Measurements from ENCODE around the gene SKIL.

The SKIL gene

GRCh38 chr3:170350515-170351413 lies 6.8 kb upstream of the SKIL start:
- no peak for DNase-seq (ENCODE audit: low read depth in 2 of 2)

- DNase-seq (ENCODE audit: low read depth in 2 of 2): no peak
Observed at GRCh38 chr3:170352936-170353335, 4.6 kb upstream of the SKIL start.

DNA sequence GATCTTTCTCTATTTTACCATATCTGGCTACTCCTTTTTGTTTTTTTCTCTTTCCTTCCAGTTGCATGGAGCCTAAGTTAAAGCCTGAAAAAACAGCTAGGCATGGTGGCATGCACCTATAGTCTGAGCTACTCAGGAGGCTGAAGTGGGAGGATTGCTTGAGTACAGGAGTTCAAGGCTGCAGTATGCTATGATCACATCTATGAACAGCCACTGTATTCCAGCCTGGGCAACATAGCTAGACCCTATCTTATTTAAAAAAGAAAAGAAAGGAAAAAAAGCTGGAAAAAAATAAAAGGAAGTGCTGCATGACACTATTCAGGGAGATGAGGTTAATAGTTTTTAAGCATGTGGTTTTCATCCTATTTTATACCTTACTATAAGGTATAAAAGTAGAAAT lies 4.0 kb upstream of the SKIL start:
- DNase-seq (ENCODE audit: low read depth in 2 of 2): no peak

DNA sequence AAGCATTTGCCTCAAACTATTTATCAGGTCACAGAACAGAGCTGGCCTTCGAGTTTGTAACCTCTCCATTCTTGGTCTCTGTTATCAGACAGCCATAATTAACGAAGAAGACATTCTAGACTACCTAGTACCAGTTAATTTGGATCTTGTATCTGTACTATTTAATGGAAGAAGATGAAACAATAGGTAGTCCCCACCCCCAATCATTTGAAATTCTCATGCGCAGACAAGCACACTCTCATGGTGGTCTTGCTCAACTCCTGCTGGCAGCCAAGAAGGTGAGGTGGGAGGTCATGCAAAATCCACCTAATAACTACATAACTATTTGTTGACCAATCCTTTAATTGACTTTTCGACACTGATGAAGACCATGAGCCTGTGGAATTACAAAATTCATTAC lies 2.8 kb upstream of the SKIL start:
- no peak for DNase-seq (ENCODE audit: low read depth in 2 of 2)

GRCh38 chr3:170355738-170356595 lies 1.5 kb upstream of the SKIL start:
- peak in 1 of 2 donors; percentile 8 for DNase-seq (ENCODE audit: low read depth in 2 of 2)

GRCh38 chr3:170356596-170357175 lies 829 bp upstream of the SKIL start:
- peak in 1 of 2 donors; percentile 19 for DNase-seq (ENCODE audit: low read depth in 2 of 2)

GRCh38 chr3:170358042-170359010 lies 811 bp downstream of the SKIL start:
- DNase-seq (ENCODE audit: low read depth in 2 of 2): peak; percentile 71 to 75

DNA sequence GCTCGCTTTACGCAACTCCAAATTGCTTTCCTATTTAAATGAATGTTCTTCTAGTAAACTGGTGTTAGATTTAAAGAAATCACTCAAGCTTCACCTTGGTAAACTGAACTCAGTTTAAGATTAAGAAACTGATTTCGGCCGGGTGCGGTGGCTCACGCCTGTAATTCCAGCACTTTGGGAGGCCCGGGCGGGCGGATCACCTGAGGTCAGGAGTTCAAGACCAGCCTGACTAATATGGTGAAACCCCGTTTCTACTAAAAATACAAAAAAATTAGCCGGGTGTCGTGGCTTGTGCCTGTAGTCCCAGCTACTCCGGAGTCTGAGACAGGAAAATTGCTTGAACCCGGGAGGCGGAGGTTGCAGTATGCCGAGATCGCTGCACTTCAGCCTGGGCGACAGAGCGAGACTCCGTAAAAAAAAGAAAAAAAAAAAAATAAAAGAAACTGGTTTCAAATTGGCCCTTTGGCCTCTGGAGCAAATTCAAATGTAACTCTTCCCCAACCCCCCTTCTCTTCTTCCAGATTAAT lies 1.7 kb downstream of the SKIL start:
- no peak for DNase-seq (ENCODE audit: low read depth in 2 of 2)

- no peak for DNase-seq (ENCODE audit: low read depth in 2 of 2)
Observed at GRCh38 chr3:170360466-170360865, 3.0 kb downstream of the SKIL start.

DNA sequence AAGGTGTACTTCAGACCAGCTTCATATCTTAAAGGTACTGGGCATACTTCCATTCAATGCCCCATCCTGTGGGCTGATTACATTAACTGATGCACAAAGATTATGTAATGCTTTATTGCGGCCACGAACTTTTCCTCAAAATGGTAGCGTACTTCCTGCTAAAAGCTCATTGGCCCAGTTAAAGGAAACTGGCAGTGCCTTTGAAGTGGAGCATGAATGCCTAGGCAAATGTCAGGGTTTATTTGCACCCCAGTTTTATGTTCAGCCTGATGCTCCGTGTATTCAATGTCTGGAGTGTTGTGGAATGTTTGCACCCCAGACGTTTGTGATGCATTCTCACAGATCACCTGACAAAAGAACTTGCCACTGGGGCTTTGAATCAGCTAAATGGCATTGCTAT lies 3.4 kb downstream of the SKIL start:
- DNase-seq (ENCODE audit: low read depth in 2 of 2): no peak

GRCh38 chr3:170361711-170362110 lies 4.2 kb downstream of the SKIL start:
- DNase-seq (ENCODE audit: low read depth in 2 of 2): no peak

DNA sequence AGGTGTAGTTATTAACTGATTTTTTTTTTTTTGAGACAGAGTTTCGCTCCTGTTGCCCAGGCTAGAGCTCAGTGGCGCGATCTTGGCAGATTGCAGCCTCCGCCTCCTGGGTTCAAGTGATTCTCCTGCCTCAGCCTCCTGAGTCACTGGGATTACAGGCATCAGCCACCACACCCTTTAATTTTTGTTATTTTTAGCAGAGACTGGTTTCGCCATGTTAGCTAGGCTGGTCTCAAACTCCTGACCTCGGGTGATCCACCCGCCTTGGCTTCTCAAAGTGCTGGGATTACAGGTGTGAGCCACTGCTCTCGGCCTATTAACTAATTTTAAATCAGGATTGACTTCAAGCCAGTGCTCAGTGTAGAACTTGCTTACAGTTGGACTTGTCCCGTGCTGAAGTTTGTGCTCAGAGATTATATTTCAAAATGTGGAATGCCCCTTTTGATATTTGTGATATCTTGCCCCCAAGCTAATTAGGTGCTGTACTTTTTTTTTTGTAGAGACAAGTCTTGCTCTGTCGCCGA lies 6.0 kb downstream of the SKIL start:
- DNase-seq (ENCODE audit: low read depth in 2 of 2): no peak

DNA sequence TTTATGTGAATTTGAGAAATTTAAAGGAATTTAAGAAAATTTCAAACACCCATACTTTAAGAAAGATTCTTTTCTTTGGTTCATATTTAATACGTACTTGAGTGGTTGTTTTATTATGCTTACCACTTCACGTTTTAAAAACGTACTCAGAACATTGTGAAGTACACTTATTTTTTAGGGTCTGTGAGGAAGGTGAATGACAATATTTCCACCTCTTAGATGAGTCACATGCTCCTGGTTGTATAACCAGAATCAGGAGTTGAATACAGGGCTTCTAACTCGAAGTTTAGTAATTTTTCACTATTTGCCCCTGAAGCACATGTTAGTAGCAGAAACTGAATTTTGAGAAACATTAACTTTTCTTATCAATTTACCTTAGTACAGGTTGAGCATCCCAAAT lies 7.5 kb downstream of the SKIL start:
- no peak for DNase-seq (ENCODE audit: low read depth in 2 of 2)

- DNase-seq (ENCODE audit: low read depth in 2 of 2): no peak
Observed at GRCh38 chr3:170367797-170368196, 10.3 kb downstream of the SKIL start.

GRCh38 chr3:170368921-170369320 lies 11.4 kb downstream of the SKIL start:
- DNase-seq (ENCODE audit: low read depth in 2 of 2): no peak

DNA sequence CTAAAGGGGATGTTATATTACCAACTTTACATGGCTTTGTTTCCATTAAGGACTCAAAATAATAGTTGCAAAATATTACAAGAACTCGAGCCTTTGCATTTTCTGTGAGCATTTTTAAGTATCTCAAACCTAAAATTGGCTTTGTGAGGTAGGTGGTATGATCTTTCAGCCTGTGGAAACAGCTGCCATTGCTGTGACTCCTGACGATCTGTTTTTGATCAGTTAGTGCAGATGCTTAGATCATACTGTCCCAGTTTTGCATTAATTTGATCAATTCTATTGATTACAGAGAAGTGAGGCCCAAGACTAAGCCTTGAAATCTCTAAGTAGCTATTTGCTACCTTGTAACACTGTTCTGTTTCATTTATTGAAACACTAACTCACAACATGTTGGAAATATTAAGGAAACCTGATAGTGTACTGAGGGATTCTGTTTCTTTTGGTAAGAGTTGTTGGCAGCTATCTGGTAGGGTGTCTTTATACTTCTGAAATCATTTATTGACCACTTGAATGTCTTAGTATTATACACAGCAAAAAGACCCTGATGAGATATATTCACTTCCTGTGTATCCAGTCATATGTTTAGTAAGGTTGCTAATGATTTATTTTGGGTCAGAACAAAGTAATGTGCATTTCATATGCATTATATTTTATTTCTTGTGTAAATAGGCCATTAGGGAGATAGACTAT lies 14.8 kb downstream of the SKIL start:
- DNase-seq (ENCODE audit: low read depth in 2 of 2): no peak

DNA sequence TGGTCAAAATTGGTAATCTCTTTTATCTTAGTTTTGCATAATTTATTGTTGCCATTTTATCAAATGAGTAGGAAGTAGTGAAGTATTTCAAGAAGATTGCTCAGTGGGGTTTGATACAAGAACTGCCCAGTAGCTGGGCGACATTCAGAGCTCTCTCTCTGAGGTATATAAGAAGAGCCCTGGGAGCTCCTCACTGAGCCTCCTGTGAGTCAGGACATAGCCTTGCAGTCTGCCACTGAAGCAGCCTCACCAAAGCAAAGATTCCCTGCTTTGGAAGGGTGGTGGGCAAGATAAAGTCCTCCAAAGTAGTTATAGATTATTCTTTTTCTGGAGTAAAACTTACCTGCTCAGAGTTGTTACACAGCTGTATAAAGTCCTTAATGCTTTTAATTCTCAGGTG lies 26.1 kb downstream of the SKIL start:
- DNase-seq (ENCODE audit: low read depth in 2 of 2): no peak

DNA sequence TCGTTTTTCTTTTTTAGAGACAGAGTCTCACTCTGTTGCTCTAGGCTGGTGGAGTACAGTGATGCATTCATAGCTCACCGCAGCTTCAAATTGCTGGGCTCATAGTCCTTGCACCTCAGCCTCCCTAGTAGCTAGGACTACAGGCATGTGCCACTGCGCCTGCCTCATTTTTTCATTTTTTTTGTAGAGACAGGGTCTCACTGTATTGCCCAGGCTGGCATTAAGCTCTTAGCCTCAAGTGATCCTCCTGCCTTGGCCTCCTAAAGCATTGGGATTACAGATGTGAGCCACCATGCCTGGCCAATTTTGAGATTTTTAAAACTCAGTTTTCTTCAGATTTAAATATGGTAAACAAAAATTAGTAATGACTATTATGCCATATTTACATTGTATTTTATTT lies 29.0 kb downstream of the SKIL start:
- no peak for DNase-seq (ENCODE audit: low read depth in 2 of 2)

DNA sequence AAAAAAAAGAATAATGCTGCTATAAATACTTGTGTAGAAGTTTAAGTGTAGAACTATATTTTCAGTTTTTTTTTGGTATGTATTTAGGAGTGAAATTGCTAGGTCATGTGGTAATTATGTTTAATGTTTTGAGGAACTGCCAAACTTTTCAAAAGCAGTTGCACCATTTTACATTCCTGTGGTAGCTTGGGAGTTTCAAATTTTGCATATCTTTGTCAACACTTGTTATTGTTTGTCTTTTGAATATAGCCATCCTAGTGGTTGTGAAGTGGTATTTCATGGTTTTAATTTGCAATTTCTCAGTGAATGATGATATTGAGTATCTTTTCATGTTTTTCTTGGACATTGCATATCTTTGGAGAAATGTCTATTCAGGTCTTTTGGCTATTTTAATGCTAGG lies 30.4 kb downstream of the SKIL start:
- no peak for DNase-seq (ENCODE audit: low read depth in 2 of 2)

DNA sequence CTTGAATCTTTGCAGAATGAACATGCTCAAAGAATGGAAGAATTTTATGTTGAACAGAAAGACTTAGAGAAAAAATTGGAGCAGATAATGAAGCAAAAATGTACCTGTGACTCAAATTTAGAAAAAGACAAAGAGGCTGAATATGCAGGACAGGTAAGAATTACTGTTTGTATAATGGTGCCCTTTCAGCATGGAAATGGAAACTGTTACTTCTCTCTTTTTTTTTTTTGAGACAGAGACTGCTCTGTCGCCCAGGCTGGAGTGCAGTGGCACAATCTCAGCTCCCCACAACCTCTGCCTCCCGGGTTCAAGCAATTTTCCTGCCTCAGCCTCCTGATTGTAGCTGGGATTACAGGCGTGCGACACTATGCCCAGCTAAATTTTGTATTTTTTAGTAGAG lies 33.6 kb downstream of the SKIL start:
- no peak for DNase-seq (ENCODE audit: low read depth in 2 of 2)

Measured in stimulated activated CD8-positive, alpha-beta memory T cell treated with anti-CD3 and anti-CD28 coated beads, Interleukin-15, amount 100 ng/mL, for 4 hours (primary cell).